T-helper 22 cell (primary cell): ENCODE measurements around the gene APC2.

Source experiments
- DNase-seq: peaks from one replicate; pipeline ENCODE4 v3.0.0-alpha.2; 2020; ENCODE audit warnings: low read depth

The APC2 gene

DNA sequence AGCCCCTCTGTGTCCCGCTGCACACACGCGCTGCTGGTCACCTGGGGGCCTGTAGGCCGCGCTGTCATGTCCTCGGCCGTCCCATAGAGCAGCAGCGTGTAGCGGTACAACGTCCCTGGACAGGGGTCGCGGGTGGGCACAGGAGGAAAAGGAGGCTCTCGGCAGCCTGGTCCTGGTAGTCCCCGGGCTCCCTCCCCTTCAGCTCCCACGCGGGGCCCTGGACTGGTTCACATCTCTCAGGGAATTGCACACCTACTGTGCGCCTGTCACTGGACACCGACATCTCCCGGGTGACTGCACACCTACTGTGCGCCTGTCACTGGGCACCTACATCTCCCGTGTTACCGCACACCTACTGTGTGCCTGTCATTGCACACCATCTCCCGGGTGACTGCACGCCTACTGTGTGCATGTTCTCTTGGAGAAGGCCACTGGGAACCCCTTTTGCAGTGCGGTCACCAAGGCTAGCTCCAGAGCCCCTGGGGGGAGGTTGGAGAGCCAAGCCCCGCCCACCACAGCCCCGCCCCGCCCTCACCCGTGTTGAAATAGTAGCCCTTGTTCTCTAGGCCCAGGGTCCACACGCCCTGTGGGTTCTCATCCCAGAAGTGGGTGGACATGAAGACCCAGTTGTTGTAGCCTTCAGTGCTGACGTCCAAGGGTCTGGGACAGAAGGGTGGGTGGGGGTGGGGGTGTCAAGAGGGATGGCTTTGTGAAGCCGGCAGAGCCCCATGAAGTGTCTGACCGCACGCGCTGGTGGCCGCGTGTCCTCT lies 32.6 kb downstream of the APC2 start:
- no peak for DNase-seq

DNA sequence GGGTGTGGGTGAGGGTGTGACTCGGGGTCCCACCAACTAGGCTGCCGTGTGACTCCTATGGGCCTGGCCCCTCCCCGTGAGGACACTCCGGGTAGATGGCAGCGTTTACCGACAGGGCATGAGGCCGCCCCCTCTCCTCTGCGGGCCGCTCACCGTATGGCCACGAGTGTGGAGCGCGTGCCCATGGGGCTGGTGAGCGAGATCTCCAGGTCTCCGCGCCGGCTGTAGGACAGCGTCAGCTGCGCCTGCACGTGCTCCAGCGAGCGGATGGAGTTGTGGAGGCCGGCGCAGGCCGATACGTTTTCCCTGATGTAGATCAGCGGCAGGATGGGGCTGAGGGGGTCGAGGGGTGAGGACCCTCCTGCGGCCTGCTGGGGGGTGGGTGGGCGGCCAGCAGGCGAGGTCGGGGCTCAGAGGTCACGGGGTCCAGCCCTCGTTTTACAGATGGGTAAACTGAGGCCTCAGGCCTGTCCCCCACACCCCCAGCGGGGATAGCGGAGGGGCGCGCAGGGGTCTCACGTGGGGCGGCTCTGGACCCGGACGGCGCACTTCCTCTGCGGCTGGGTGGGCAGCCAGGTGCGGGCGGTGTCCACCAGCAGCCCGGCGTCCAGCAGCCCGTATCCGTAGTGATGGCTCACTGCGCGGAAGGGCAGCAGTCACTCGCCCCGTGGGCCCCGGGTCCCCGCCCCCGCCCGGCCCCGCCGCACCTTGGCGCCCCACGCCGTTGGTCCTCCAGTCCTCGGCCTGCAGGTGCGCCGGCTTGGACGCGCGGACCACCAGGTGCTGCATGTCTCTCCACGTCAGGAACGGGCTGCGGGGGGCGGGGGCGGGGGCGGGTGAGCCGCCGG lies 33.4 kb downstream of the APC2 start:
- DNase-seq: no peak

DNA sequence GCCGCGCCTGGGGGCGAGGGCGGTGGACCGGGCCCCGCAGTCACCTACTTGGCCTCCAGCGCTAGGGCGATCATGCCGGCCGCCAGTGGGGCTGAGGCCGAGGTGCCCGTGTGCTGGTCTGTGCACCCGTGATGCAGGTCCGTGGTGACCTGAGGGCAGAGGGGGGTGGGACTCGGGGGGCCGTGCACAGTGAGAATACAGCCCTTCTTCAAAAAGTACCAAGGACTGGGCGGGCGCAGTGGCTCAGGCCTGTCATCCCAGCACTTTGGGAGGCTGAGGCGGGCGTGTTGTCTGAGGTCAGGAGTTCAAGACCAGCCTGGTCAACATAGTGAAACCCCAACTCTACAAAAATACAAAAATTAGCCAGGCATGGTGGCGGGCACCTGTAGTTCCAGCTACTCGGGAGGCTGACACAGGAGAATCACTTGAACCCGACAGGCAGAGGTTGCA lies 34.1 kb downstream of the APC2 start:
- DNase-seq: no peak

DNA sequence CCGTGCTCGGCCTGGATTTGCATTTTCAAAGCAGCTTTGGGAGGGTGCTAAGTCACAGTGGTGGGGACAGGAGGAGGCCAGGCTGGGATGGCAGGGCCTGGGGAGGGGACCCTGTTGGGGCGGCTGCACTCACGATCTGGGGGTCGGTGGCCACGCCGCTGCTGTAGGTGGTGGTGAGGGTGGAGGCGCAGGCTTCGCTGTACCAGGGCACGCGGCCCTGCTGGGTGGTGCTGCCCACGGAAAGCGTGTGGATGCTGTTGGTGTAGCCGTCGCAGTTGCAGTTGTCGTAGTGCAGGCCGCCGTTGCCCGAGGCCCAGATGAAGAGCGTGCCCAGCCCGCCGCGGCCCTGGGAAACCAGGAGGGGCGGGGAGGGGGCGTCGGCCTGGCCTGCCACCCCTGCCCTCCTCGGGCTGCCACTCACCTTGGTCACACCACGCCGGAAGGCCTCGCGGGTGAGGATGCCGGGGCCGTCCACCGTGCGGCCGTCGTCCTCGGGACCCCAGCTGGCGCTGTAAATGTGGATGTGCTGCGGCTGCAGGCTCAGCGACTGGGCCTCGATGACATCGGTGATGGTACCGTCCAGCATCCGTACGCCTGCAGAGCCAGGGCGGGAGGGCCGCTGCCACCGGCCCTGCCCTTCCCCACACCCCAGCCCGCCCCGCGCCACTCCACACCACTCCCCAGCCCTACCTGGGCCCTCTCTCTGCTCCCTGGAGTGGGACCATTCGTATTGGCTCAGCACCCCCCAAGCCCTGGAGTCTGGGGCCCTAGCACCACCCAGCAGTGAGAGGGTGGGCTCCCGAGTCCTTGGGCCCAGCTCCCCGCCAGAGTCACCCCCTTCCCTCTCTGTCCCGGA lies 37.0 kb downstream of the APC2 start:
- DNase-seq: no peak

DNA sequence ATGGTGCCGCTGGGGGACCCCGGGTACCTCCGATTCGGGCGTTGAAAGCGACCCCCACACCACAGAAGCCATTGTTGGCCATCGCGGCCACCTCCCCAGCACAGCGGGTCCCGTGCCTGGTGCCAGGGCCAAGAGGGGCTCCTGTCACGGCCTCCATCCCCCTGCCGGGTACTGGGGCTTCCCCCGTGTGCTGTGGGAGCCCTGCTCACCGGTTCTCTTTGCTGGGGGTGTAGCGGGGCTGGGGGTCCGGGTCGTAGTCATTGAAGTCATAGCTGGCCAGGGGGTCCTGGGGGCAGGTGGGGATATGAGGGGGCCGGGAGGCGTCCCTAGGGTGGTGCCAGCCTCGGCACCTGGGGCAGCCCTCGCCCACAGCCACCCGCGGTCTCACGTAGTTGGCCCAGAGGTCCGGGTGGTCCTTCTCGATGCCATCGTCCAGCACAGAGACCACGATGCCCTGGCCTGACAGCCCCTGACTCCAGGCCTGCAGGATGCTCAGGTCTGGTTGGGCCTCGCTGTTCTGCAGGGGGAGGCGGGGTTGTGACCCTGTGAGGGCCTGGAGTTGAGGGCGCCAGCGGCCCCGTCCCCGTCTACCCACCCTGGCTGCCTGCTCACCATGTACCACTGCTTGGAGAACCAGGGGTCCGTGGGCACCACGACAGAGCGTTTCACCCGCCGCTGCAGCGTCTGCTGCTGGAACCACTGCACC lies 37.8 kb downstream of the APC2 start:
- DNase-seq: no peak

DNA sequence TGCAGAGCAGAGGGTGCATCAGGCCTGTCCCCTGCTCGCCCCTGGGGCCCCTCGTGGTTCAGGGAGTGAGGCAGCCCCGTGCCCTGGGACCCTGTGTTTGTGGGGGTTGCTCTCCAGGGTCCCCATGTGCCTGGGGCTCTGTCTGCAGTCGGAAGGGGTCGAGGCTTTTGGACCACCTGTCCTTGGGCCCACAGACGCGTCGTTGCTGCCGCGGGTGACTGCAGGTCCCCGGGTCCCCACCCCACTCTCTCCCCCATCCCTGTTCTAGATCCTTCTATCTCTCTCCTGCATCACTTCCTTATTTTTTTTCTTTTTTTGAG lies 38.3 kb downstream of the APC2 start:
- no peak for DNase-seq

DNA sequence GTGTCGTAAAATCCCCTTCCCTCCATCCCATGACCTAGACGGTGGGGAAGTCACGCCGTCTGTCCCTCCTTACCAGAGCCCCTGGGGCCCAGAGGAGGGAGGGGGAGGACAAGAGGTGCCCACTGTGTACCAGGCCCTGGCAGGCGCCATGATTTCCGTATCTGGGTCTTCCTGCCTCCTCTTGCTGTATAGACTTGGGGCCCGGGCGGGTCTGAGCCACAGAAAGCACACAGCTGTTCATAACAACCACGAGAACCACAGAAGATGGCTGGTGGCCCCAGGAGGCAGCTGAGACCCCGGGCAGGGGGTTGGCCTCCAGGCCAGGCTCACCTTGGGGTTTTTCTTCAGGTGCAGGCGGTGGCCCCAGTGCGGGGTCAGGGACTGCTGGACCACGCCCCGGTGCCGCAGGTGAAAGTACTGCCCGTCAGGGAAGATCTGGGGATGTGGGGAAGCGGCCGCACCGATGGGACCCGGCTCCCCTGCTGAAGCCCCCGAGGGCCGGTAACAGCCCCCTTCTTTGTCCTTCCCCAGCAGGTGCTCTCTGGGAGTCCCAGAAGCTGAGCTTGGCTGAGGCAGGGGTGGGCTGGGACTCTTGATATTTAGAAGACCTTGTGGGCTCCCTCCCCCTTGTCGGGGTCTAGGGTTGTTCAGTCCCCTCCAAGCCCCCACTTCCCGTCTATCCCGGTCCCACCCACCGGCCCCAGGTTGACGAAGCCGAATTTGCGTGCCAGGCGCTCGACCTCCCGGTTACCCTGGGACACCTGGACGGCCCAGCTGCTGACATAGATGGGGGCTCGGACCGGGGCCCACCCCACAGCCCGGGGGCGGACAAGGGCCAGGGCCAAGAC lies 39.8 kb downstream of the APC2 start:
- DNase-seq: no peak

DNA sequence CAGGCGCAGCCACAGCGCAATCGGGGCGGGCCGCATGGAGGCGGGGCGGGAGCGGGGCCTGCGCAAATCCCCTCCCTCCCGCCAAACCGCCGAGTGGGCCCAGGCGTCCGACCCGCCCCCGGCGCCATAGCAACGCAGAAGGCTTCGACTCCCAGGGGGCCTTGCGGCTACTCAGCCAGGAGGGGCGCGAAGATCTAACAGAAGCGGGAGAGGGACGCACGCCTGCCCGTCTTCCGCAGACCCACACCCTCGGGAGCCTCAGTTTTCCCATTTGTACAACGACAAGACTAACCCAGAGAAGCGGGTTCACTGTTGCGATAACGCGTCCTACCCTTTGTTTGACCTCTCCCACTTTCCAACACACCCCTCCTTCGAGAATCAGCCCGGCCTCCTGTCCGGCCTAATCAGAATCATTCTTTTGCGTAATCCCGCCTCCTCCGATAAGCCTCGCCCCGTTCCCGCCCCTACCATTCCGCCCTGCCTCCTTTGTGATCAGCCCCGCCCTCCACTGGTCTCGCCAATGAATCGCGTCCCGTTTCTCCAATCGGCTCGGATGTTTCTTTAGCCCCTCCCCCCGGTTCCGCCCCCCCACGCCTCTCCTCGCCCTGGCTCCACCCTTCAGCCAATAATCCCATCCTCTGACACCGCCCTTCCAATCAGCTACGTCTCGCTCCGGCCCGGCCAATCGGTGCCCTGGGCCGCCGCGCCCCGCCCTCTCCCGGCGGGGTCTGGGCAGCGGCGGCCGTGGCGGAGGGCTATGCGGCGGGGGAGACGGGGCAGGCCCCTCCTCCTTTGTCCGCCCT lies 40.6 kb downstream of the APC2 start, which contains the start of gene PCSK4:
Gene PCSK4 (minus strand): TSS at position 40 of the 803 bp plus-strand sequence. CDS start 4 bp downstream, at position 36.
- peak; percentile 93 for DNase-seq

DNA sequence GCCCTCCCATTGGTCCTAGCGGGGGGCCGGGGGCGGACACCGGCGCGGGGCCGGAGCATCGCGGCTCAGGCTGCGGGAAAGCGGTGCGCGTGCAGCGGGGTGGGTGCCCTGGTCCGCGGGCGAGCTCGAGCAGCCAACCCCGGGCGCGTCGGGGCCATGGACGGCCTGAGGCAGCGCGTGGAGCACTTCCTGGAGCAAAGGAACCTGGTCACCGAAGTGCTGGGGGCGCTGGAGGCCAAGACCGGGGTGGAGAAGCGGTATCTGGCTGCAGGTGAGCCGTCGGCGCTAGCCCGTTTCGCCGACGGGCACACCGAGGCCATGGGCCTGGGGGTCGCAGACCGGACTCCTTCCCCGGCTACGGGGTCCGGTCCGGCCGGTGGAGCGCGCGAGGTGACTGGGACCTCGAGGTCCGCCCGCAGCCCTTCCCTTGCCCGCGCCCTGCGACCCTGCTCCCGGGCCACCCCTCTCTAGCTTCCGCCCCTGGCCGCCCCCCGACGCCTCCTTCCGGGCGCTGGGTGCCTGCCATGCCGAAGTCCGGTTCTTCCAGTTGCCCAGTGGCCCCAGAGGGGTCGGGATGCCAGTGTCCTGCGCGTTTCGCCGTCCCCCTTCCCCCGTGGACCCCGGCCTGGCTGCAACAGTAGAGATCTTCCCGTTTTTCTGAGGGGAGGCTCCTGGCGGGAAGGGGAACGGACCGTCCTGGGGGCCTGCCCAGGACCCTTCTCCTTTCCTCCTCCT lies 41.4 kb downstream of the APC2 start, which contains the start of gene REEP6:
Gene REEP6 (plus strand): TSS at position 68 of the 735 bp plus-strand sequence. CDS start 89 bp downstream, at position 157.
- no peak for DNase-seq

DNA sequence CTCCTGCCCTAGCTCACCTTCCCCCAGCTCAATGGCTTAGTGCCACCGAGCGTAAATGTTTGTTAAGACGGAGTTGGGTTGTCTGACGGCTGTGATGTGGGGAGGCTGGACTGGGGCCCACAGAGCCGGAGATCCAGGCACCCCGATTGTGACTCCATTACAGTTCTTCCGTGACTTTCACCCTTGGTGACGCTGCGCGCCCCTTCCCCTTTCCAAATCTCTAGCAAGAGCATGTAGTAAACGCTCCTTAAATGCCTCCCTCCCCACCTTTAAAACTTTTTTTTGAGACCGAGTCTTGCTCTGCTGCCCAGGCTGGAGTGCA lies 41.9 kb downstream of the APC2 start:
- no peak for DNase-seq

DNA sequence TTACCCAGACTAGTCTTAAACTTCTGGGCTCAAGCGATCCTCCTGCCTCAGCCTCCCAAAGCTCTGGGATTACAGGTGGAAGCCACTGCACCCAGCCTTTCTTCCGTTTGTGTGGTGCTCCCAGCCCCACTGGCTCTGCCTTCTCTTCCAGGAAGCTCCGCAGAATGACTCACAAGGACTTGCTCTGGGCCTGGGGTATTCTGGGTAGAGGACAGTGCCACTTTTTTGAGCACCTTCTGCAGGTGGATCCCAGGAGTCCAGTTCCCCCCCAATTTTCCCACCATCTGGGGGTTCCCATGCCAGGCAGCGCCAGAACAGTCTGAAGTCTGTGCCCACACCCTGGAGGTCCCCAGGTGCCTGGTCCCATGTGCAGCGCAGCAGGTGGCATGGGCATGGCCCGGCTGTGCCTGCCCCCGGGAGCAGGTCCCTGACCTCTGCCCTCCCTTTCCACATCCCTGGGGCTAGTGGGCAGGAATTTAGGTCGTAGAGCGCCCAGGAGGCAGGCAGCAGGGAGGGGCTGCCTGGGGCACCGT lies 42.6 kb downstream of the APC2 start:
- DNase-seq: no peak

DNA sequence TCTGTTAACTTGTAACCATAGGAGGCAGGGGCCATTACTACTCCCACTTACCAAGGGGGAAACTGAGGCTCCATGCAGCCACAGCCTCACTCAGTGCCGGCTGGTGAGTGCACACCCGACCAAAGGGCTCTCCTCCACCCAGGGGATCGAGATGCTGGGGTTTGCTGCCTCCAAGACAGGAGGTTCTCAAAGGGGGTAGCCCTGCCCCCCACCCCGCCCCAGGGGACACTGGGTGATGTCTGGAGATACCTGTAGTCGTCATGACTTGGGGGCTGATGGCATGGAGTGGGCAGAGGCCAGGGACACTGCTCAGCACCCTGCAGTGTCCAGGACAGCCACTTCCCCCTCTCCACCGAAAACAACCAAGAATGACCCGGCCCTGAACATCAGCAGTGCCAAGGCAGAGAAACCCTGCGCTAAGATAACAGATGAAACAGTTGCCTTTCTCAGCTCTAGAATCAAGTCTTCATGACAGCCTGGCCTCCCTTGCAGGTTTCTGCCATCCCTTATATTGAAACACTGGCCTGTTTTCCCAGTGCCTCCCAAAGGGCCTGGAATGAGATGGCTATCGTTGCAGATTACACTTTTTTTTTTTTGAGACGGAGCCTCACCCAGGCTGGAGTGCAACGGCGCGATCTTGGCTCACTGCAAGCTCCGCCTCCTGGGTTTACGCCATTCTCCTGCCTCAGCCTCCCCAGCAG lies 44.3 kb downstream of the APC2 start:
- DNase-seq: no peak

DNA sequence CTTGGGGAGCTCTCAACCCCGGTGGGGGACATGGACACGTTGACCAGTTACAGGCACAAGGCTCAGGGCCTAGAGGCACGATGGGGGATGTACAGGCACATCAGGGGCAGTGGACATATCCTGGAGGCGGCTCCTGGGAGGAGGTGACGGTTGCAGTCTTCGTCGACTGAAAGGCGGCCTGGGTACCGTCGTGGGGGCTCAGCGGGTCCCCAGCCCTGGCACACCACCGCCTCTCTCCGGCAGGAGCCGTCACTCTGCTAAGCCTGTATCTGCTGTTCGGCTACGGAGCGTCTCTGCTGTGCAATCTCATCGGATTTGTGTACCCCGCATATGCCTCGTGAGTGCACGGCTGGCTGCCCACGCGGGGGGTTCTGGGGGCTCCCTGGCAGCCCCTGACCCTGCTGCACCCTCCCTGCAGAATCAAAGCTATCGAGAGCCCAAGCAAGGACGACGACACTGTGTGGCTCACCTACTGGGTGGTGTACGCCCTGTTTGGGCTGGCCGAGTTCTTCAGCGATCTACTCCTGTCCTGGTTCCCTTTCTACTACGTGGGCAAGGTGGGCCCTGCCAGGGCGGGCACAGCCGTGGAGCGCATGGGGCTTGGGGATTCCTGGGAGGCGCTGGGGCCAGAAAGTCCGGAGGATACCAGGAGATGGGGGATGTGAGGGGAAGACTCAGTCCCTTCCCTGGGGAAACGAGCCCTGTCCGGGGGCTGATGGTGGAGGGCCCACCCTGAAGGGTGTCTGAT lies 45.3 kb downstream of the APC2 start:
- DNase-seq: no peak

DNA sequence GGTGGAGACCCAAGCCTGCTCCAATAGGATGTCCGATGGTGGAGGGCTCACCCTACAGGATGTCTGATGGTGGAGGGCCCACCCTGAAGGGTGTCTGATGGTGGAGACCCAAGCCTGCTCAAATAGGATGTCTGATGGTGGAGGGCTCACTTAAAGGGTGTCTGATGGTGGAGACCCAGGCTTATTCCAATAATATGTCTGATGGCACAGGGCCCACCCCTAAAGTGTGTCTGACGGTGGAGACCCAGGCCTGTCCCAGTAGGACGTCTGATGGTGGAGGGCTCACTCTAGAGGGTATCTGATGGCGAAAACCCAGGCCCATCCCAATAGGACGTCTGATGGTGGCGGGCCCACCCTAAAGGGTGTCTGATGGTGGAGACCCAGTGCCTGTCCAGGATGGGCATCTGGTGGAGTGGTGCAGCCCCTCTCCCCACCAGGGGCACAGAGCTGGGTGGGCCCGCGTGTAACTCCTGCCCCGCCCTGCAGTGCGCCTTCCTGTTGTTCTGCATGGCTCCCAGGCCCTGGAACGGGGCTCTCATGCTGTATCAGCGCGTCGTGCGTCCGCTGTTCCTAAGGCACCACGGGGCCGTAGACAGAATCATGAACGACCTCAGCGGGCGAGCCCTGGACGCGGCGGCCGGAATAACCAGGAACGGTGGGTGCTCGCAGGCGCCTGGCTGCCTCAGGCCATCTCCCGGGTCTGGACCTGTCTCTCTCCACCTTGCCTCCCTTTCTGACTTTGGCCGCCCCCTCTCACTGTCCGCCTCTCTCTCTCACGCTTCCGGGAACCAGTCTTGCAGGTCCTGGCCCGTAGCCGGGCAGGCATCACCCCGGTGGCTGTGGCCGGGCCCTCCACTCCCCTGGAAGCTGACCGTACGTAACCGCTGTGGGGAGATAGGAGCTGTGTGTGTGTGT lies 46.1 kb downstream of the APC2 start:
- no peak for DNase-seq

DNA sequence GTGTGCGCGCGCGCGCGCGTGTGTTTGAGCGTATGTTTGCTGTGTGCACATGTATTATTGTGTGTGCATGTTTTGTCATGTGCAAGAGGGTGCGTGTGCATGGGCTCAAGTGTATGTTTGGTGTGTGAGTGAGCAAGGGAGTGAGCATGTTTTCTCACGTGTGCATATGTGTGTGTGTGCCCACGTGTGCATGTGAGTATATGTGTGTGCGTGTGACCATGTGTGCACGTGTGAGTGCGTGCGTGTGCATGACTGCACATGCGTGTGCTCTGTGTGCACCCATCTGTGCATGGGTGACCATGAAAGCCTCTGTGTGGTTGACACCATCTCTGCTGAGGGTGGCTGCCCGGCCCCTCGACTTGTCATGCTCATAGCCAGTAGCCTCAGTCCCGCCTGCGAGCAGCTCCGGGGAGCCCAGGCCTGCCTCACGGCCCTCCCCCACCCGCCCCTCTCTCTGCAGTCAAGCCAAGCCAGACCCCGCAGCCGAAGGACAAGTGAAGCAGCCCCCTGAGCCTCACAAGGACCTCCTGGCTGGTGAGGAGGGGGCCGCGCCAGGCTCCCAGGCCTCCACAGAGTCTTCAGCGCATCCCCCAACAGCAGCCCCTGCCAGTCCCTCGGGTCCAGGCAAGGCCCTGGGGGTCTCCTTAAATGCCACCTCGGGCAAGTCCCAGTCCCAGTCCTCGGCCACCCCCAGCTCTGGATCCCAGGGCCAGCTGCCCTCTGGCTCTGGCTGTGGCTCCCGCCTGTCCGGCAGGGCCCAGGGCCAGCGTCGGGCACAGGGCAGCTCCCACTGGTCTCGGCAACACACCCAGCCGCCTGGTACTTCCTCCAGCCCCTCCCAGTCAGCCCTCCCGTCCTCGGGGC lies 47.0 kb downstream of the APC2 start:
- DNase-seq: no peak
